ENCODE data around the gene AGAP1. TPM values are rescaled to one million over a fixed set of nuclear protein-coding genes. Genes with fewer than 3 reads are reported as not detected.
A peak's percentile ranks its signal among the peaks of the same experiment; 100 is the strongest.

Gene AGAP1
- total and polyA plus RNA-seq, 10 donors: 1.1 to 26.6 (median 11.3) TPM

- intact Hi-C loops (cut with DNase I; ENCODE audit: low total_unique reads): no loop called here
- no peak for TF ChIP-seq POLR2AphosphoS5 (IDR thresholded peaks at IDR 0.05)
- no peak for TF ChIP-seq CTCF (IDR thresholded peaks at IDR 0.05 in 8 of 11, conservative IDR thresholded peaks at IDR 0.05 in 3 of 11)
- TF ChIP-seq POLR2A (IDR thresholded peaks at IDR 0.05): no peak
- no peaks in the 10 kb centered on the region for H3K9me3 ChIP-seq
- no peak overlapping the region for H3K4me3 ChIP-seq
- WGBS, 5 donors: 88 to 94% (median 90%) methylated on average over 4 of the region's 4 CpGs
- DNase-seq: peak; percentile 17
- H3K27ac ChIP-seq: no peak overlapping the region
- no peaks in the 10 kb centered on the region for H3K36me3 ChIP-seq
- no peaks in the 10 kb centered on the region for H3K27me3 ChIP-seq (replicated peaks in 1 of 7)
- H3K4me1 ChIP-seq: no peaks in the 10 kb centered on the region
Measured at GRCh38 chr2:235848055-235848454, 354.2 kb downstream of the AGAP1 start.

GRCh38 chr2:235848946-235849345, 355.1 kb downstream of the AGAP1 start:
- no peak for DNase-seq
- intact Hi-C loops (cut with DNase I; ENCODE audit: low total_unique reads): no loop called here

GRCh38 chr2:235849489-235849888, 355.6 kb downstream of the AGAP1 start:
- peak; percentile 68 for DNase-seq

More at GRCh38 chr2:235848946-235849345, 355.1 kb downstream of the AGAP1 start:
- Histone ChIP-seq H3K9me3 (no peaks in the 10 kb centered on the region), H3K4me3 (no peak overlapping the region), H3K27me3 (replicated peaks in 1 of 7) (no peaks in the 10 kb centered on the region), H3K4me1 (no peaks in the 10 kb centered on the region), H3K36me3 (no peaks in the 10 kb centered on the region), H3K27ac (no peak overlapping the region)
- no peak for TF ChIP-seq POLR2A (IDR thresholded peaks at IDR 0.05)
- TF ChIP-seq CTCF (IDR thresholded peaks at IDR 0.05 in 8 of 11, conservative IDR thresholded peaks at IDR 0.05 in 3 of 11): no peak
- no peak for TF ChIP-seq POLR2AphosphoS5 (IDR thresholded peaks at IDR 0.05)
- 86 to 92% (median 91%) methylated on average over 7 of the region's 7 CpGs for WGBS, 5 donors

GRCh38 chr2:235850289-235850688, 356.4 kb downstream of the AGAP1 start:
- no peak overlapping the region for H3K27ac ChIP-seq
- no peaks in the 10 kb centered on the region for H3K27me3 ChIP-seq (replicated peaks in 1 of 7)
- 67 to 94% (median 82%) methylated on average over 2 to 5 of the region's 5 CpGs for whole genome bisulfite sequencing, 5 donors
- no peak overlapping the region for H3K4me3 ChIP-seq
- no peaks in the 10 kb centered on the region for H3K9me3 ChIP-seq
- TF ChIP-seq POLR2A (IDR thresholded peaks at IDR 0.05): no peak
- no peak for TF ChIP-seq POLR2AphosphoS5 (IDR thresholded peaks at IDR 0.05)
- TF ChIP-seq CTCF (IDR thresholded peaks at IDR 0.05 in 8 of 11, conservative IDR thresholded peaks at IDR 0.05 in 3 of 11): no peak
- no peaks in the 10 kb centered on the region for H3K36me3 ChIP-seq
- intact Hi-C loops (cut with DNase I; ENCODE audit: low total_unique reads): no loop called here
- H3K4me1 ChIP-seq: no peaks in the 10 kb centered on the region
- peak; percentile 54 for DNase-seq

More at GRCh38 chr2:235849489-235849888, 355.6 kb downstream of the AGAP1 start:
- TF ChIP-seq POLR2AphosphoS5 (IDR thresholded peaks at IDR 0.05) (no peak), CTCF (IDR thresholded peaks at IDR 0.05 in 8 of 11, conservative IDR thresholded peaks at IDR 0.05 in 3 of 11) (no peak), POLR2A (IDR thresholded peaks at IDR 0.05) (no peak)
- no peaks in the 10 kb centered on the region for H3K36me3 ChIP-seq
- no peaks in the 10 kb centered on the region for H3K4me1 ChIP-seq
- no peak overlapping the region for H3K27ac ChIP-seq
- H3K9me3 ChIP-seq: no peaks in the 10 kb centered on the region
- no peak overlapping the region for H3K4me3 ChIP-seq
- 87 to 96% (median 88%) methylated on average over 9 to 10 of the region's 10 CpGs for WGBS, 5 donors
- H3K27me3 ChIP-seq (replicated peaks in 1 of 7): no peaks in the 10 kb centered on the region
- intact Hi-C loops (cut with DNase I; ENCODE audit: low total_unique reads): no loop called here

Data from spleen (tissue), 11 donors.